WTC11 (cell line): ENCODE measurements around the gene ALX4.

ENCODE experiments used
- CTCF ChIP-seq: fragments of 200-600 bp; IDR thresholded peaks from 2 replicates; pipeline ENCODE4 v1.8.0; 2022; ENCODE audit warnings: antibody characterized with exemption
- ELF4 ChIP-seq: sonication (generic); formaldehyde crosslinking; IDR thresholded peaks from 2 replicates; pipeline ENCODE4 v1.8.1; 2022; ENCODE audit warnings: low read depth, mild to moderate bottlenecking, moderate library complexity, missing genetic modification reagents
- GABPB1 ChIP-seq: sonication (generic); formaldehyde crosslinking; IDR thresholded peaks from 2 replicates; pipeline ENCODE4 v1.8.1; 2023; ENCODE audit warnings: mild to moderate bottlenecking, missing genetic modification reagents
- KAT7 ChIP-seq: sonication (generic); formaldehyde crosslinking; IDR thresholded peaks from 2 replicates; pipeline ENCODE4 v1.8.1; 2023; ENCODE audit warnings: missing genetic modification reagents, mild to moderate bottlenecking, borderline replicate concordance
- MAX ChIP-seq: sonication (generic); formaldehyde crosslinking; IDR thresholded peaks from 2 replicates; pipeline ENCODE4 v1.8.0; 2022; ENCODE audit warnings: mild to moderate bottlenecking, missing genetic modification reagents
- NR1H2 ChIP-seq: sonication (generic); formaldehyde crosslinking; IDR thresholded peaks from 2 replicates; pipeline ENCODE4 v1.9.0; 2021; ENCODE audit warnings: mild to moderate bottlenecking, moderate library complexity, missing genetic modification reagents
- TCF7 ChIP-seq: sonication (generic); formaldehyde crosslinking; IDR thresholded peaks from 2 replicates; pipeline ENCODE4 v1.8.0; 2022; ENCODE audit warnings: mild to moderate bottlenecking, low read depth, missing genetic modification reagents, moderate library complexity
- USF1 ChIP-seq: sonication (generic); formaldehyde crosslinking; IDR thresholded peaks from 2 replicates; pipeline ENCODE4 v1.8.0; 2022; ENCODE audit warnings: mild to moderate bottlenecking, missing genetic modification reagents
- USF2 ChIP-seq: sonication (generic); formaldehyde crosslinking; IDR thresholded peaks from 2 replicates; pipeline ENCODE4 v1.8.1; 2023; ENCODE audit warnings: mild to moderate bottlenecking, missing genetic modification reagents, moderate library complexity
- ZBTB21 ChIP-seq: sonication (generic); formaldehyde crosslinking; IDR thresholded peaks from 2 replicates; pipeline ENCODE4 v1.8.1; 2023; ENCODE audit warnings: mild to moderate bottlenecking, missing genetic modification reagents, borderline replicate concordance
- ZNF416 ChIP-seq: fragments of 250-450 bp; sonication (Bioruptor Pico); IDR thresholded peaks from 2 replicates; pipeline ENCODE4 v1.9.0; 2021; ENCODE audit warnings: mild to moderate bottlenecking, inconsistent platforms

DNA sequence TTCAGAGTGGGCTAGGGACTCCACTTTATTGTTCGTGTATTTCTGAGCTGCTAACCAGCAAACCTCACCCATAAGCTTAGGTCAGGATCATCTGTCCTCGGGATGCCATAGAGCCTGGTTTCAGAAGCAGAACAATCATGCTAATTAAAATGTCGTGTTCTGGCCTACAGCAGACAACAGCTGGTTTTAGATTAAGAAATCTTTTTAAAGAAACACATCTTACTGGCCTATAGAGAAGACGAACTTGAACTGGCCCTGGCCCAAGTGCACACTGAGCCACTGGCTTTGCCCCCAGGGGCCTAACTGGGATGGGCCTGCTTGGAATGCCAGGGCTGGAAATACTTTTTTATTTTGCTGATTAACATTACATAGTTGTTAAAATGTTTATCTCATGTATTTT, 63.2 kb downstream of the ALX4 start:
- TF ChIP-seq USF1 (CRISPR knock-in tag) (no peak), ZNF416 (CRISPR knock-in tag) (no peak), CTCF (no peak), GABPB1 (CRISPR knock-in tag) (no peak), KAT7 (CRISPR knock-in tag) (no peak), MAX (CRISPR knock-in tag) (no peak), ELF4 (no peak), USF2 (CRISPR knock-in tag) (no peak), TCF7 (CRISPR knock-in tag) (no peak), NR1H2 (CRISPR knock-in tag) (no peak), ZBTB21 (no peak)
